ENCODE results near the gene EFCAB12.

DNA sequence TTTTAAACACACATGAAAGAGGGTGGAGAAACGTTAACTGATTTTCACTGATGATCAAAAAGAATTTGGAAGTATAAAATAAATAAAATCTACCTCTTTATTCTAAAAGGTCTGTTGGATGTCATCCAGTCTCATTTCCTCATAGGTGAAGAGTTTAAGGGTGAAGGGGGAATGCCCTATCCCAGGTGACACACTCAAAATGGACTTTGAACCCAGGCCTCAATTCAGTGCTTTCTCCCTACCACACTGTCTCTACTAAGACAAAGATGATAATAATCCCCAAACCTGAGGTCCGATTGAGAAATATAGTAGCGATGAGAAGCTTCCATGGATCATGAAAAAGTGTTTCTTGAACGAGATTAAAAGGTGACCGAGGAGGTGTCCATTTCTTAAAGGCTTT lies 5.1 kb upstream of the EFCAB12 start:
- TF ChIP-seq, protein P1, sequence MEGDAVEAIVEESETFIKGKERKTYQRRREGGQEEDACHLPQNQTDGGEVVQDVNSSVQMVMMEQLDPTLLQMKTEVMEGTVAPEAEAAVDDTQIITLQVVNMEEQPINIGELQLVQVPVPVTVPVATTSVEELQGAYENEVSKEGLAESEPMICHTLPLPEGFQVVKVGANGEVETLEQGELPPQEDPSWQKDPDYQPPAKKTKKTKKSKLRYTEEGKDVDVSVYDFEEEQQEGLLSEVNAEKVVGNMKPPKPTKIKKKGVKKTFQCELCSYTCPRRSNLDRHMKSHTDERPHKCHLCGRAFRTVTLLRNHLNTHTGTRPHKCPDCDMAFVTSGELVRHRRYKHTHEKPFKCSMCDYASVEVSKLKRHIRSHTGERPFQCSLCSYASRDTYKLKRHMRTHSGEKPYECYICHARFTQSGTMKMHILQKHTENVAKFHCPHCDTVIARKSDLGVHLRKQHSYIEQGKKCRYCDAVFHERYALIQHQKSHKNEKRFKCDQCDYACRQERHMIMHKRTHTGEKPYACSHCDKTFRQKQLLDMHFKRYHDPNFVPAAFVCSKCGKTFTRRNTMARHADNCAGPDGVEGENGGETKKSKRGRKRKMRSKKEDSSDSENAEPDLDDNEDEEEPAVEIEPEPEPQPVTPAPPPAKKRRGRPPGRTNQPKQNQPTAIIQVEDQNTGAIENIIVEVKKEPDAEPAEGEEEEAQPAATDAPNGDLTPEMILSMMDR (IDR thresholded peaks at IDR 0.05), result no peak
- no peak for TF ChIP-seq EZH2phosphoT487 (IDR thresholded peaks at IDR 0.05)

All from neural progenitor cell (in vitro differentiated cells).